HG02938 (cell line): ENCODE measurements around the gene FBXO41.

Experiments used
- ATAC-seq: cut with Tn5 transposase; IDR thresholded peaks from one replicate; pipeline ENCODE4 v1.9.1; 2021; ENCODE audit warnings: mild to moderate bottlenecking, moderate library complexity; ENCODE audit not compliant: unreplicated experiment

Gene FBXO41

GRCh38 chr2:73284296-73285158, at the start of gene FBXO41:
Gene FBXO41, minus strand, starts transcription at chr2:73284478. Its CDS starts 14,848 bp downstream, at chr2:73269630.
- peak; percentile 66 for ATAC-seq

- ATAC-seq: no peak
Observed at GRCh38 chr2:73334045-73334444, 49.8 kb upstream of the FBXO41 start.

- no peak for ATAC-seq
Observed at GRCh38 chr2:73333564-73333963, 49.3 kb upstream of the FBXO41 start.

- ATAC-seq: no peak
Observed at GRCh38 chr2:73324126-73324725, 39.9 kb upstream of the FBXO41 start.

- no peak for ATAC-seq
Observed at GRCh38 chr2:73323551-73323950, 39.3 kb upstream of the FBXO41 start.

- ATAC-seq: no peak
Observed at GRCh38 chr2:73314441-73314840, 30.2 kb upstream of the FBXO41 start.

GRCh38 chr2:73307720-73308119, 23.4 kb upstream of the FBXO41 start:
- no peak for ATAC-seq

- no peak for ATAC-seq
Observed at GRCh38 chr2:73301636-73302035, 17.4 kb upstream of the FBXO41 start.

- ATAC-seq: no peak
Observed at GRCh38 chr2:73300926-73301325, 16.6 kb upstream of the FBXO41 start.

- no peak for ATAC-seq
Observed at GRCh38 chr2:73297586-73297985, 13.3 kb upstream of the FBXO41 start.

- no peak for ATAC-seq
Observed at GRCh38 chr2:73297151-73297559, 12.9 kb upstream of the FBXO41 start.

GRCh38 chr2:73295751-73296400, 11.6 kb upstream of the FBXO41 start:
- no peak for ATAC-seq

- ATAC-seq: no peak
Observed at GRCh38 chr2:73294239-73294638, 10.0 kb upstream of the FBXO41 start.

GRCh38 chr2:73293534-73294171, 9.4 kb upstream of the FBXO41 start, which contains the start of gene EGR4:
Gene EGR4, minus strand, starts transcription at chr2:73293548. Its CDS starts 231 bp downstream, at chr2:73293317.
- peak; percentile 95 for ATAC-seq

GRCh38 chr2:73292906-73293533, 8.7 kb upstream of the FBXO41 start:
- ATAC-seq: no peak

- no peak for ATAC-seq
Observed at GRCh38 chr2:73292316-73292905, 8.1 kb upstream of the FBXO41 start.

GRCh38 chr2:73291461-73292315, 7.4 kb upstream of the FBXO41 start:
- ATAC-seq: no peak

GRCh38 chr2:73291093-73291460, 6.8 kb upstream of the FBXO41 start:
- no peak for ATAC-seq

- no peak for ATAC-seq
Observed at GRCh38 chr2:73290049-73290839, 6.0 kb upstream of the FBXO41 start.
